Neural cell (in vitro differentiated cells): ENCODE measurements around the gene ANKRD6. TPM values are rescaled to one million over a fixed set of nuclear protein-coding genes. Genes with fewer than 3 reads are reported as not detected.

Experiments used
- H2AFZ ChIP-seq: fragments of 200-600, 300-800 bp; sonication (generic), shearing (Covaris generic); 2 replicates; pipeline ENCODE4 v1.6.0; 2014; ENCODE audit warnings: low read depth, mild to moderate bottlenecking, antibody characterized with exemption, low read length, moderate library complexity
- H3F3A ChIP-seq: fragments of 200-600 bp; shearing (Covaris generic); 2 replicates; pipeline ENCODE4 v1.6.1; 2016; ENCODE audit warnings: mild to moderate bottlenecking, moderate library complexity, mixed read lengths, antibody characterized with exemption, low read length; ENCODE audit not compliant: insufficient read depth, poor library complexity, severe bottlenecking
- H3K27ac ChIP-seq: fragments of 200-600, 300-800 bp; sonication (generic), shearing (Covaris generic); 2 replicates; pipeline ENCODE4 v1.5.1; 2014; ENCODE audit warnings: mild to moderate bottlenecking, low read length, moderate library complexity
- H3K27me3 ChIP-seq: fragments of 300-800, 200-600 bp; sonication (generic), shearing (Covaris generic); 2 replicates; pipeline ENCODE4 v1.6.0; 2014; ENCODE audit warnings: mild to moderate bottlenecking, low read depth, low read length, moderate library complexity; ENCODE audit not compliant: insufficient read depth
- H3K36me3 ChIP-seq: fragments of 300-800, 200-600 bp; sonication (generic), shearing (Covaris generic); 2 replicates; pipeline ENCODE4 v1.5.1; 2014; ENCODE audit warnings: mild to moderate bottlenecking, antibody characterized with exemption, low read length, moderate library complexity; ENCODE audit not compliant: insufficient read depth
- H3K4me2 ChIP-seq: fragments of 300-800, 200-600 bp; sonication (generic), shearing (Covaris generic); 2 replicates; pipeline ENCODE4 v1.6.0; 2014; ENCODE audit warnings: mild to moderate bottlenecking, low read length
- H3K4me3 ChIP-seq: fragments of 300-800, 200-600 bp; sonication (generic), shearing (Covaris generic); 2 replicates; pipeline ENCODE4 v1.5.1; 2014; ENCODE audit warnings: mild to moderate bottlenecking, low read length, moderate library complexity
- H3K79me2 ChIP-seq: fragments of 200-600 bp; shearing (Covaris generic); replicated peaks from 2 replicates; pipeline ENCODE4 v1.6.0; 2014; ENCODE audit warnings: mild to moderate bottlenecking, low read length, moderate library complexity; ENCODE audit not compliant: insufficient read depth
- H3K9ac ChIP-seq: fragments of 300-800, 200-600 bp; sonication (generic), shearing (Covaris generic); 2 replicates; pipeline ENCODE4 v1.6.1; 2016; ENCODE audit warnings: mild to moderate bottlenecking, low read length, mixed read lengths
- H3K9me2 ChIP-seq: fragments of 200-600 bp; shearing (Covaris generic); 2 replicates; pipeline ENCODE4 v1.6.1; 2016; ENCODE audit warnings: mild to moderate bottlenecking, low read length, mixed read lengths; ENCODE audit not compliant: insufficient read depth
- H3K9me3 ChIP-seq: fragments of 200-600, 300-800 bp; sonication (generic), shearing (Covaris generic); 2 replicates; pipeline ENCODE4 v1.6.1; 2016; ENCODE audit warnings: mild to moderate bottlenecking, mixed run types, low read length, moderate library complexity, mixed read lengths
- H4K20me1 ChIP-seq: fragments of 200-600 bp; shearing (Covaris generic); 2 replicates; pipeline ENCODE4 v1.6.1; 2016; ENCODE audit warnings: mild to moderate bottlenecking, mixed run types; ENCODE audit not compliant: insufficient read depth
- EP300 ChIP-seq: fragments of 450-650 bp; conservative IDR thresholded peaks from 2 replicates; pipeline ENCODE4 v1.6.1; 2014; ENCODE audit warnings: antibody characterized with exemption, mild to moderate bottlenecking, moderate library complexity; ENCODE audit not compliant: poor library complexity, severe bottlenecking
- EZH2 ChIP-seq: fragments of 200-600, 300-800 bp; shearing (Covaris generic), sonication (generic); IDR thresholded peaks from 2 replicates; pipeline ENCODE4 v1.6.1; 2014; ENCODE audit warnings: antibody characterized with exemption, low read length, borderline replicate concordance, mild to moderate bottlenecking; ENCODE audit not compliant: insufficient read depth, poor library complexity, severe bottlenecking
- MXI1 ChIP-seq: fragments of 450-650 bp; conservative IDR thresholded peaks from 2 replicates; pipeline ENCODE4 v1.6.1; 2014; ENCODE audit warnings: antibody characterized with exemption, mild to moderate bottlenecking; ENCODE audit not compliant: poor library complexity, severe bottlenecking
- POLR2AphosphoS5 ChIP-seq: IDR thresholded peaks from 2 replicates; pipeline ENCODE4 v1.6.1; 2012
- RAD21 ChIP-seq: fragments of 450-650 bp; conservative IDR thresholded peaks from 2 replicates; pipeline ENCODE4 v1.6.1; 2014; ENCODE audit warnings: antibody characterized with exemption, mild to moderate bottlenecking, moderate library complexity
- SMC3 ChIP-seq: fragments of 450-650 bp; conservative IDR thresholded peaks from 2 replicates; pipeline ENCODE4 v1.6.1; 2014; ENCODE audit warnings: antibody characterized with exemption, mild to moderate bottlenecking, moderate library complexity; ENCODE audit not compliant: poor library complexity
- TAF1 ChIP-seq: IDR thresholded peaks from 2 replicates; pipeline ENCODE4 v1.6.1; 2012; ENCODE audit warnings: low read depth
- polyA plus RNA-seq: library from polyadenylated mRNA; depleted of rRNA; stranded (reverse); fragments of >200 nt; gene quantifications from 2 replicates; pipeline ENCODE4 v1.2.3, GENCODE V29; 2014
- TF ChIP-seq, protein P1 (sequence below): IDR thresholded peaks from 2 replicates; pipeline ENCODE4 v1.6.1; 2012; ENCODE audit warnings: borderline replicate concordance
- TF ChIP-seq, protein P2 (sequence below): fragments of 450-650 bp; IDR thresholded peaks from 2 replicates; pipeline ENCODE4 v1.5.1; 2014; ENCODE audit warnings: antibody characterized with exemption, mild to moderate bottlenecking, moderate library complexity; ENCODE audit not compliant: poor library complexity, severe bottlenecking

Gene ANKRD6
- polyA plus RNA-seq, 1 donor from 2014 or later: 43.5 TPM

DNA sequence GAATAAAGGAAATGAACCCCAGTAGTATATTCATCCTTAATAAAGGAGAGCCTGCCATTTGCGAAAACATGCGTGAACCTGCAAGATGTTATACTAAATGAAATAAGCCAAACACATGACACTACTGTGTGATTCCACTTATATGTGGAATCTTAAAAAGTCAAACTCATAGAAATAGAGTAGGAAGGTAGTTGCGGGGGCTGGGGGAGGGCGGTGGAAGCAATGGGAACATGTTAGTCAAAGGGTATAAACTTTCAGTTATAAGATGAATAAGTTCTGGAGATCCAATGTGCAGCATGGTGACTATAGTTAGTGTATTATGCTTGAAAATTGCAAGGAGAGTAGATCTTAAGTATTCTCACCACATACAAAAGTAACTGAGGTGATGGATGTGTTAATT is 72.9 kb downstream of the ANKRD6 start:
- H2AFZ ChIP-seq: no peak overlapping the region
- H3K4me3 ChIP-seq: no peak overlapping the region
- no peak overlapping the region for H3K4me2 ChIP-seq
- no peaks in the 10 kb centered on the region for H3K9me2 ChIP-seq
- H3K9me3 ChIP-seq: no peaks in the 10 kb centered on the region
- no peak for TF ChIP-seq MXI1
- TF ChIP-seq POLR2AphosphoS5: no peak
- no peak for TF ChIP-seq EP300
- no peak for TF ChIP-seq RAD21
- TF ChIP-seq SMC3: no peak
- TF ChIP-seq, protein P1, sequence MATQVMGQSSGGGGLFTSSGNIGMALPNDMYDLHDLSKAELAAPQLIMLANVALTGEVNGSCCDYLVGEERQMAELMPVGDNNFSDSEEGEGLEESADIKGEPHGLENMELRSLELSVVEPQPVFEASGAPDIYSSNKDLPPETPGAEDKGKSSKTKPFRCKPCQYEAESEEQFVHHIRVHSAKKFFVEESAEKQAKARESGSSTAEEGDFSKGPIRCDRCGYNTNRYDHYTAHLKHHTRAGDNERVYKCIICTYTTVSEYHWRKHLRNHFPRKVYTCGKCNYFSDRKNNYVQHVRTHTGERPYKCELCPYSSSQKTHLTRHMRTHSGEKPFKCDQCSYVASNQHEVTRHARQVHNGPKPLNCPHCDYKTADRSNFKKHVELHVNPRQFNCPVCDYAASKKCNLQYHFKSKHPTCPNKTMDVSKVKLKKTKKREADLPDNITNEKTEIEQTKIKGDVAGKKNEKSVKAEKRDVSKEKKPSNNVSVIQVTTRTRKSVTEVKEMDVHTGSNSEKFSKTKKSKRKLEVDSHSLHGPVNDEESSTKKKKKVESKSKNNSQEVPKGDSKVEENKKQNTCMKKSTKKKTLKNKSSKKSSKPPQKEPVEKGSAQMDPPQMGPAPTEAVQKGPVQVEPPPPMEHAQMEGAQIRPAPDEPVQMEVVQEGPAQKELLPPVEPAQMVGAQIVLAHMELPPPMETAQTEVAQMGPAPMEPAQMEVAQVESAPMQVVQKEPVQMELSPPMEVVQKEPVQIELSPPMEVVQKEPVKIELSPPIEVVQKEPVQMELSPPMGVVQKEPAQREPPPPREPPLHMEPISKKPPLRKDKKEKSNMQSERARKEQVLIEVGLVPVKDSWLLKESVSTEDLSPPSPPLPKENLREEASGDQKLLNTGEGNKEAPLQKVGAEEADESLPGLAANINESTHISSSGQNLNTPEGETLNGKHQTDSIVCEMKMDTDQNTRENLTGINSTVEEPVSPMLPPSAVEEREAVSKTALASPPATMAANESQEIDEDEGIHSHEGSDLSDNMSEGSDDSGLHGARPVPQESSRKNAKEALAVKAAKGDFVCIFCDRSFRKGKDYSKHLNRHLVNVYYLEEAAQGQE: no peak
- TF ChIP-seq, protein P2, sequence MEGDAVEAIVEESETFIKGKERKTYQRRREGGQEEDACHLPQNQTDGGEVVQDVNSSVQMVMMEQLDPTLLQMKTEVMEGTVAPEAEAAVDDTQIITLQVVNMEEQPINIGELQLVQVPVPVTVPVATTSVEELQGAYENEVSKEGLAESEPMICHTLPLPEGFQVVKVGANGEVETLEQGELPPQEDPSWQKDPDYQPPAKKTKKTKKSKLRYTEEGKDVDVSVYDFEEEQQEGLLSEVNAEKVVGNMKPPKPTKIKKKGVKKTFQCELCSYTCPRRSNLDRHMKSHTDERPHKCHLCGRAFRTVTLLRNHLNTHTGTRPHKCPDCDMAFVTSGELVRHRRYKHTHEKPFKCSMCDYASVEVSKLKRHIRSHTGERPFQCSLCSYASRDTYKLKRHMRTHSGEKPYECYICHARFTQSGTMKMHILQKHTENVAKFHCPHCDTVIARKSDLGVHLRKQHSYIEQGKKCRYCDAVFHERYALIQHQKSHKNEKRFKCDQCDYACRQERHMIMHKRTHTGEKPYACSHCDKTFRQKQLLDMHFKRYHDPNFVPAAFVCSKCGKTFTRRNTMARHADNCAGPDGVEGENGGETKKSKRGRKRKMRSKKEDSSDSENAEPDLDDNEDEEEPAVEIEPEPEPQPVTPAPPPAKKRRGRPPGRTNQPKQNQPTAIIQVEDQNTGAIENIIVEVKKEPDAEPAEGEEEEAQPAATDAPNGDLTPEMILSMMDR: no peak
- TF ChIP-seq TAF1: no peak
- no peak for TF ChIP-seq EZH2
- no peak overlapping the region for H3K27ac ChIP-seq
- H4K20me1 ChIP-seq: no peaks in the 10 kb centered on the region
- H3K27me3 ChIP-seq: no peaks in the 10 kb centered on the region
- no peaks in the 10 kb centered on the region for H3K79me2 ChIP-seq
- no peaks in the 10 kb centered on the region for H3K36me3 ChIP-seq
- H3K9ac ChIP-seq: no peak overlapping the region
- no peaks in the 10 kb centered on the region for H3F3A ChIP-seq

DNA sequence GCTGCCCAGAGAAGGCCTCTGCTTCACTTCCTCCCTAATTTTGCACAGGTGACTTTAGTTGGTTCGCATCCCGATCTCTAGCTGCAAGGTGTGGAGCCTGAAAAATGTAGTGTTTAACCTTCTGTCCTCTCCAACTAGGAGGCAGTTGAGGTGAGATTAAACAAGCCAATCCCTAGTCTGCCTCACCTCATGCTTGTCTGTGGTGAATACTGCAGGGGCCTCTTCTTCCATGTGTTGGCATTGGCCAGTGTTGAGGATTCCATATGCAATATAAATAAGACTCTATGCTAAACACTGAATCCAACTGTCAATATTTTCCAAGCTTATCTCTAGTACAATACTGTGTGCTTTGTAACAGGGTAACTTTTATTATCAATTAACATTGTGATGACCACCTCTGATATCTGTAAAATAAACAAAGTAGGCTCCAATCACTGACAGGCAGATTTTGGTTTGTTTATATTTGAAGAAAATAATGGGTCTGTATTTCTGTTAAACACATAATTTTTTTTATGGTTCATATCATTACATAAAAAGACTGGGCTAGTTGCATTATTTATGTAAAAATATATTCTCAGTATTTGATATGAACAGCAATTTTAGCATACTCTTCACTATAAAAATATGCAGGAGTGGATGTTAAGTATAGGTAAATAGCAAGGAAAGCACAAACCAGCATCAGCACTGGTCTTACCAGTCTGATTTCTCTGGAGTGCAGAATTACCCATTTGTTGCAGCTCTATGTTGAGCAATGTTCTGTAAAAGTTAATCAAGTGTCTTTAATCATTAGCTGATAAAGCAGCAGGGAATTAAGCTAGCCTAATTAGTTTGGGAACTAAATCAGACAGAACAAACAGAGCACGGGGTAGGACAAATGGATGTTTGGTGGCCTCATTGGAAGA is 74.0 kb downstream of the ANKRD6 start:
- no peak overlapping the region for H3K4me3 ChIP-seq
- no peak for TF ChIP-seq POLR2AphosphoS5
- TF ChIP-seq, protein P1: no peak
- TF ChIP-seq, protein P2: no peak
- no peak for TF ChIP-seq EZH2
- TF ChIP-seq SMC3: no peak
- TF ChIP-seq EP300: no peak
- TF ChIP-seq TAF1: no peak
- TF ChIP-seq RAD21: no peak
- no peak overlapping the region for H2AFZ ChIP-seq
- no peaks in the 10 kb centered on the region for H3K36me3 ChIP-seq
- no peaks in the 10 kb centered on the region for H4K20me1 ChIP-seq
- H3K9me3 ChIP-seq: no peaks in the 10 kb centered on the region
- no peak overlapping the region for H3K4me2 ChIP-seq
- no peaks in the 10 kb centered on the region for H3F3A ChIP-seq
- H3K27ac ChIP-seq: no peak overlapping the region
- H3K9ac ChIP-seq: no peak overlapping the region
- H3K9me2 ChIP-seq: no peaks in the 10 kb centered on the region
- peaks cover 2% of the 10 kb centered on the region for H3K79me2 ChIP-seq
- no peaks in the 10 kb centered on the region for H3K27me3 ChIP-seq
